Measurements from ENCODE around the gene FRRS1L. TPM values are rescaled to one million over a fixed set of nuclear protein-coding genes. Genes with fewer than 3 reads are reported as not detected.

Gene FRRS1L
- total RNA-seq, 1 donor from 2014 or later: not detected

DNA sequence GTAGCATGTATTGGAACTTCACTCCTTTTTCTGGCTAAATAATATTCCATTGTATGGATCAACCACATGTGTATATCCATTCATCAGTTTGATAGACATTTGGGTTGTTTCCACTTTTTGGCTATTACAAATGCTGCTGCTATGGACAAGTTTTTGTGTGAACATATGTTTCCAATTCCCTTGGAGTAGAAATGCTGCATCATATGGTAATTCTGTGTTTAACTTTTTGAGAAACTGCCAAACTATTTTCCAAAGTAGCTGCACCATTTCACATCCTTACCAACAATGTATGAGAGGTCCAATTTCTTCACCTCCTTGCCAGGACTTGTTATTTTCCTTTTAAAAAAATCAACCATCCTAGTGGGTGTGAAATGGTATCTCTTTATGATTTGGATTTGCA, 8.4 kb downstream of the FRRS1L start:
- peaks cover under 1% of the 10 kb centered on the region for H3K4me1 Mint-ChIP-seq
- H3K27me3 Mint-ChIP-seq: peaks cover 16% of the 10 kb centered on the region
- DNase-seq (no peak), ATAC-seq (ENCODE audit: low read depth) (no peak)
- ChIA-PET POLR2A (no interaction called here), CTCF (no interaction called here)
- peaks cover 9% of the 10 kb centered on the region for H3K9me3 Mint-ChIP-seq
- no peak overlapping the region for H3K4me3 Mint-ChIP-seq
- TF ChIP-seq, protein P1, sequence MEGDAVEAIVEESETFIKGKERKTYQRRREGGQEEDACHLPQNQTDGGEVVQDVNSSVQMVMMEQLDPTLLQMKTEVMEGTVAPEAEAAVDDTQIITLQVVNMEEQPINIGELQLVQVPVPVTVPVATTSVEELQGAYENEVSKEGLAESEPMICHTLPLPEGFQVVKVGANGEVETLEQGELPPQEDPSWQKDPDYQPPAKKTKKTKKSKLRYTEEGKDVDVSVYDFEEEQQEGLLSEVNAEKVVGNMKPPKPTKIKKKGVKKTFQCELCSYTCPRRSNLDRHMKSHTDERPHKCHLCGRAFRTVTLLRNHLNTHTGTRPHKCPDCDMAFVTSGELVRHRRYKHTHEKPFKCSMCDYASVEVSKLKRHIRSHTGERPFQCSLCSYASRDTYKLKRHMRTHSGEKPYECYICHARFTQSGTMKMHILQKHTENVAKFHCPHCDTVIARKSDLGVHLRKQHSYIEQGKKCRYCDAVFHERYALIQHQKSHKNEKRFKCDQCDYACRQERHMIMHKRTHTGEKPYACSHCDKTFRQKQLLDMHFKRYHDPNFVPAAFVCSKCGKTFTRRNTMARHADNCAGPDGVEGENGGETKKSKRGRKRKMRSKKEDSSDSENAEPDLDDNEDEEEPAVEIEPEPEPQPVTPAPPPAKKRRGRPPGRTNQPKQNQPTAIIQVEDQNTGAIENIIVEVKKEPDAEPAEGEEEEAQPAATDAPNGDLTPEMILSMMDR (IDR thresholded peaks at IDR 0.05): no peak
- no peak overlapping the region for H3K27ac Mint-ChIP-seq
- H3K36me3 Mint-ChIP-seq (ENCODE audit: low read depth): no peaks in the 10 kb centered on the region
- intact Hi-C loops (cut with micrococcal nuclease): no loop called here

DNA sequence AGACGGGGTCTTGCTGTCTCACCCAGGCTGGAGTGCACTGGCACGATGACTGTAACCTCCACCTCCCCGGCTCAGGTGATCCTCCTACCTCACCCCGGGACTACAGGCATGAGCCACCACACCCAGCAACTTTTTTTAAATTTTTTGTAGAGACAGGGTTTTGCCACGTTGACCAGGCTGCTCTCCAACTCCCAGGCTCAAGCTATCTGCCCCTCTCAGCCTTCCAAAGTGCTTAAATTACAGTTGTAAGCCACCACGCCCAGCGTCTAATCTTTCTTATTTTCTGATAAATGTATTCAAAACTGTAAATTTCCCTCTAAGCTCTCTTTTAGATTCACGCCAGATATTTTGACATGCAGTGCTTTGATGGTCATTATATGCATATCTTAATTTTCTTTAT, 10.3 kb downstream of the FRRS1L start:
- Mint-ChIP-seq H3K36me3 (ENCODE audit: low read depth) (no peaks in the 10 kb centered on the region), H3K4me3 (no peak overlapping the region), H3K4me1 (no peaks in the 10 kb centered on the region), H3K27ac (no peak overlapping the region), H3K9me3 (peaks cover 17% of the 10 kb centered on the region), H3K27me3 (peaks cover 16% of the 10 kb centered on the region)
- ChIA-PET CTCF (no interaction called here), POLR2A (no interaction called here)
- TF ChIP-seq, protein P1 (IDR thresholded peaks at IDR 0.05): no peak
- ATAC-seq (ENCODE audit: low read depth): no peak
- intact Hi-C loops (cut with micrococcal nuclease): no loop called here
- DNase-seq: no peak

DNA sequence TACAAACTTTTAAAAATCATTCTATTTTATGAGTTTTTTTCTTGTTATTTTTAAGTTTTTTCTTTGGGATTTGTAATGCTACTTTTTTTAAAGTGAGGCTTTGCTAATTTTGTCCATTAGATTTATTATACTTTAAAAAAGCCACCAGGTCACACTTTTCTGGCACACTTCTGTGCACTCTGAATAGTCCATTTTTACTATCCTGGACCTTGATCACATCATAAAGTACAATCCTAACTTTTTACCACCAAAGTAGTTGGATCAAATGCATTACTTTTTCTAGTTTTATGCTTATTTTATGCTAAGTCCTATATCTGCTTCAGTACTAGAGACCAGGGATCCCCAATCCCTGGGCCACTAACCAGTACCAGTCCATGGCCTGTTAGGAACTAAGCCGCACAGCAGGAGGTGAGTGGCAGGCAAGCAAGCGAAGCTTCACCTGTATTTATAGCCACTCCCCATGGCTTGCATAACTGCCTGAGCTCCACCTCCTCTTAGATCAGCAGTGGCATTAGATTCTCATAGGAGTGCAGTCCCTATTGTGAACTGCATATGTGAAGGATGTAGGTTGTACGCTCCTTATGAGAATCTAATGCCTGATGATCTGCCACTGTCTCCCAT, 16.0 kb downstream of the FRRS1L start:
- POLR2A ChIA-PET: no interaction called here
- no peak overlapping the region for H3K4me3 Mint-ChIP-seq
- H3K36me3 Mint-ChIP-seq (ENCODE audit: low read depth): no peaks in the 10 kb centered on the region
- CTCF ChIA-PET: no interaction called here
- TF ChIP-seq, protein P1 (IDR thresholded peaks at IDR 0.05): no peak
- H3K9me3 Mint-ChIP-seq: peaks cover 17% of the 10 kb centered on the region
- intact Hi-C loops (cut with micrococcal nuclease): no loop called here
- H3K27me3 Mint-ChIP-seq: peaks cover 4% of the 10 kb centered on the region
- H3K4me1 Mint-ChIP-seq: no peaks in the 10 kb centered on the region
- ATAC-seq (ENCODE audit: low read depth): no peak
- no peak for DNase-seq
- no peak overlapping the region for H3K27ac Mint-ChIP-seq

DNA sequence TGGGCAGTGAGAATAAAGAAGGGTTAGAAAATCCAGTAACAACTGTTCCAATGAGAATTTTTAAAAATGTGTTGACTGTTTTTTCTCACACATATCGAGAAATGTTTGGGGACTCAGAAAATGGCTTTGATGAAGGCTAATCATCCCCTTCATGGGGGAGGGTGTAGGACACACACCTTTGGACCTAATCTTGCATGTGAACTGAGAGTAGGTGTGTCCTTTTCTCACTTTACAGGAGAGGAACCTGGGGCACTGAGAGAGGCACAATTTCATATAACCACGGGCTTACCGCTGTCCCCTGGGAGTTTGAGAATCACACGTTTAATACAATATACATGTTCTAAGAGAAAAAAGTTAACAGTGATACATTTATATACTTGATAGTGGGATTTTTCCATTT, 17.3 kb downstream of the FRRS1L start:
- CTCF ChIA-PET: no interaction called here
- TF ChIP-seq, protein P1 (IDR thresholded peaks at IDR 0.05): no peak
- Mint-ChIP-seq H3K9me3 (peaks cover 14% of the 10 kb centered on the region), H3K4me3 (no peak overlapping the region), H3K4me1 (no peaks in the 10 kb centered on the region), H3K27me3 (peaks cover 6% of the 10 kb centered on the region), H3K27ac (no peak overlapping the region), H3K36me3 (ENCODE audit: low read depth) (no peaks in the 10 kb centered on the region)
- no peak for ATAC-seq (ENCODE audit: low read depth)
- POLR2A ChIA-PET: no interaction called here
- intact Hi-C loops (cut with micrococcal nuclease): no loop called here
- DNase-seq: no peak

DNA sequence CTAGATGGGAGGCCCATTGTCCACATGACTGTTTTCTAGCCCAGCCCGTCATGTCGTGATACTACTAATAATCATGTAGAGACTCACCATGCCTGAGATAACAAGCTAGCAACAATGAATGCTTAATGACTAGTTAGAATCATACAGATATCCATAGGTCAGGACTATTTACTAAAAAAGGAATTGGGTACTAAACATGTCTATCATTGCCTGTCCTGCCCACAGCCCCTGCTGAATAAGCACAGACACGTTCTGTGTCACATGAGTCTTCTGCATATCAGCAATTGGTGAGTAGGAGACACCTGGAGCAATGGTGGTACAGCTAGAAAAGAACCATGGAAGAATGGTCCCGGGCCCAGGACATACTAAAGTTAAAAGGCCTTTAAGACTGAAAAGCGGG, 18.0 kb downstream of the FRRS1L start:
- ChIA-PET CTCF (no interaction called here), POLR2A (interaction anchor here (0.6 kb wide), 1 partner anchor 1044 kb away, joined by 3 read pairs; no protein-coding TSS in a partner anchor)
- H3K9me3 Mint-ChIP-seq: peaks cover 12% of the 10 kb centered on the region
- TF ChIP-seq, protein P1 (IDR thresholded peaks at IDR 0.05): no peak
- H3K36me3 Mint-ChIP-seq (ENCODE audit: low read depth): no peaks in the 10 kb centered on the region
- peaks cover 6% of the 10 kb centered on the region for H3K27me3 Mint-ChIP-seq
- intact Hi-C loops (cut with micrococcal nuclease): no loop called here
- ATAC-seq (ENCODE audit: low read depth) (no peak), DNase-seq (no peak)
- H3K4me1 Mint-ChIP-seq: no peaks in the 10 kb centered on the region
- no peak overlapping the region for H3K27ac Mint-ChIP-seq
- no peak overlapping the region for H3K4me3 Mint-ChIP-seq

Measured in activated B cell treated with CpG ODN at 0.5 μM for 24 hours (primary cell).